Tibial artery (tissue), 4 donors: ENCODE data around the gene CCT5.

Source experiments
- DNase-seq, 2 donors: peaks; one replicate each; pipeline ENCODE4 v3.0.0-alpha.2; 2019
- H3K27ac ChIP-seq, 2 donors: fragments of 200-600 bp; sonication (generic) in 1 of 2; 1 replicate in 1 of 2; 2 replicates in 1 of 2; pipeline ENCODE4 v1.5.1; 2018 to 2019; ENCODE audit warnings: mild to moderate bottlenecking in 1 of 2
- H3K27me3 ChIP-seq, 2 donors: fragments of 200-600 bp; sonication (generic) in 1 of 2; one replicate each; pipeline versions ENCODE4 v1.5.1 to v1.6.0; 2016 to 2019
- H3K36me3 ChIP-seq, 3 donors: fragments of 200-600 bp; sonication (generic) in 2 of 3; one replicate each; pipeline ENCODE4 v1.5.1; 2016 to 2019; ENCODE audit warnings: mild to moderate bottlenecking in 2 of 3
- H3K4me1 ChIP-seq, 4 donors: fragments of 200-600 bp; sonication (generic) in 2 of 4; 1 replicate in 3 of 4; 2 replicates in 1 of 4; pipeline ENCODE4 v1.5.1; 2016 to 2019
- H3K4me3 ChIP-seq, 2 donors: fragments of 200-600 bp; sonication (generic) in 1 of 2; 1 replicate in 1 of 2; 2 replicates in 1 of 2; pipeline ENCODE4 v1.5.1; 2018 to 2019; ENCODE audit warnings: mild to moderate bottlenecking in 2 of 2
- H3K9me3 ChIP-seq, 3 donors: fragments of 200-600 bp; sonication (generic) in 1 of 3; one replicate each; pipeline ENCODE4 v1.5.1; 2016 to 2019
- CTCF ChIP-seq, 2 experiments: fragments of 200-600 bp in 1 of 2; fragments of 450-650 bp in 1 of 2; IDR thresholded peaks; one replicate each; pipeline ENCODE4 v1.5.1; 2017 to 2019; ENCODE audit warnings: antibody characterized with exemption in 2 of 2, mild to moderate bottlenecking in 1 of 2, moderate library complexity in 1 of 2
- intact Hi-C: fragments of 100-400 bp; cut with DNase I; formaldehyde crosslinking; loops from one replicate; pipeline ENCODE4 v1.15.0; 2023; ENCODE audit warnings: low total_unique reads

Gene CCT5

DNA sequence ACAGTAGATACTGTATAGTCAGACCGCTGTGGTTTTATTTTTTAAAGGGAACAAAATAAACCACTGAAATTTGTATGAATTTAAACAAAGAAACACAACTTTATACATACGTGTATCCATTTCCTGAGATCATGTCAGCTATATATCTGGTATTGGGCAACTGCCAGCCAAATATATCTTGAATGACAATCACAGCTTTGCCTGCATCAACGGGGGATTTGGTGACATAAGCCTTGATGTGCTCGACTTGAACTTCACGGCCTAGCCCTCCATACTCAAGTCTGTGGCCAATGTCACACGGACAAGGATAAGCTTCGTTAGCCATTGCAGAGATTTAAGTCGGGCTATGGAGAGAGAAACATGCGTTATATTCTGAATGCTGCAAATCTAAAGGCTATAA lies 40.4 kb downstream of the CCT5 start:
- no peak overlapping the region for H3K4me3 ChIP-seq
- no peaks in the 10 kb centered on the region for H3K9me3 ChIP-seq
- intact Hi-C loops = loop anchor here (5.0 kb wide), 1 partner anchor 47 kb away; no protein-coding TSS in a partner anchor
- DNase-seq = no peak
- no peaks in the 10 kb centered on the region for H3K27me3 ChIP-seq
- H3K36me3 ChIP-seq = peaks cover 0 to 42% (median 7%) of the 10 kb centered on the region in 3 donors
- no peak for TF ChIP-seq CTCF (IDR thresholded peaks at IDR 0.05)
- peaks cover 0 to 10% (median 0%) of the 10 kb centered on the region in 4 donors for H3K4me1 ChIP-seq
- H3K27ac ChIP-seq = no peak overlapping the region

- DNase-seq = no peak
- Histone ChIP-seq H3K27me3 (no peaks in the 10 kb centered on the region), H3K36me3 (peaks cover 5 to 40% (median 7%) of the 10 kb centered on the region in 3 donors), H3K9me3 (no peaks in the 10 kb centered on the region), H3K4me1 (peaks cover 0 to 10% (median 0%) of the 10 kb centered on the region in 4 donors), H3K27ac (no peak overlapping the region), H3K4me3 (no peak overlapping the region)
- intact Hi-C loops = loop anchor here (5.0 kb wide), 1 partner anchor 45 kb away; no protein-coding TSS in a partner anchor
- TF ChIP-seq CTCF (IDR thresholded peaks at IDR 0.05) = no peak
These were observed 41.7 kb downstream of the CCT5 start for GRCh38 chr5:10291692-10292339.

DNA sequence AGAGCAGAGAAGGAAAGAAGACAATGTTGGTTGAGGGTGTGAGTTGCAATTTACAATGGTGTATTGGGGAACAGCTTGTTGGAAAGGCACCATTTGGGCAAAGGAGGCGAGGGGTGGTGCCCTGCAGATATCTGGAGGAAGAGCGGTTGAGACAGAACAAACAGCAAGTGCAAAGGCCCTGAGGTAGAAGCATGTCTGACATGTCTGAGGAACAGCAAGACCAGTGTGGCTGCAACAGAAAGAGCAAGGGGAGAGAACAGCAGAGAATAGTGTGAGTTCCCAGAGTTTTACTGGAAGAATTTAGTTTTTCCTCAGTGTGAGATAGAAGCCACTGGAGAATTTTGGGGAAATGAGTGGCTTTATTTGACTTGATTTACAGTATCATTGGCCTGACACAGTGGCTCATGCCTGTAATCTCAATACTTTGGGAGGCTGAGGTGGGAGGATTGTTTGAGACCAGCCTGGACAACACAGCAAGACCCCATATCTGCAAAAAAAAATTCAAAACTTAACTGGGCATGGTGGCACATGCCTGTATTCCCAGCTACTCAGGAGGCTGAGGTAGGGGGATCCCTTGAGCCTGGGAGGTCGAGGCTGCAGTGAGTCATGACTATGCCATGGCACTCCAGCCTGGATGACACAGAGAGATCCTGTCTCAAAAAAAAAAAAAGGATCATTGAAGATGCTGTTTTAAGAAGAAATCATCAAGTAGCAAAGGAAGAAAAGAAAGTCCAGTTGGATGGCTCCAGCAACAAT lies 44.0 kb downstream of the CCT5 start:
- peaks cover 0 to 4% (median 0%) of the 10 kb centered on the region in 4 donors for H3K4me1 ChIP-seq
- DNase-seq = no peak
- H3K27me3 ChIP-seq = no peaks in the 10 kb centered on the region
- no peak overlapping the region for H3K4me3 ChIP-seq
- intact Hi-C loops = loop anchor here (5.0 kb wide), 1 partner anchor 43 kb away; no protein-coding TSS in a partner anchor
- H3K36me3 ChIP-seq = peaks cover 3 to 21% (median 5%) of the 10 kb centered on the region in 3 donors
- no peak for TF ChIP-seq CTCF (IDR thresholded peaks at IDR 0.05)
- H3K27ac ChIP-seq = no peak overlapping the region
- no peaks in the 10 kb centered on the region for H3K9me3 ChIP-seq

- Histone ChIP-seq H3K36me3 (peaks cover 0 to 9% (median 5%) of the 10 kb centered on the region in 3 donors), H3K9me3 (no peaks in the 10 kb centered on the region), H3K27me3 (no peaks in the 10 kb centered on the region), H3K27ac (no peak overlapping the region), H3K4me3 (no peak overlapping the region), H3K4me1 (no peaks in the 10 kb centered on the region)
- no peak for DNase-seq
- intact Hi-C loops = no loop called here
- no peak for TF ChIP-seq CTCF (IDR thresholded peaks at IDR 0.05)
These were observed 45.7 kb downstream of the CCT5 start for GRCh38 chr5:10295619-10296326.

- H3K27me3 ChIP-seq = no peaks in the 10 kb centered on the region
- intact Hi-C loops = no loop called here
- peaks cover 0 to 5% (median 2%) of the 10 kb centered on the region in 4 donors for H3K4me1 ChIP-seq
- no peak overlapping the region for H3K4me3 ChIP-seq
- H3K9me3 ChIP-seq = no peaks in the 10 kb centered on the region
- peaks cover 0 to 9% (median 5%) of the 10 kb centered on the region in 3 donors for H3K36me3 ChIP-seq
- no peak overlapping the region for H3K27ac ChIP-seq
- DNase-seq = no peak
- no peak for TF ChIP-seq CTCF (IDR thresholded peaks at IDR 0.05)
These were observed 47.6 kb downstream of the CCT5 start for GRCh38 chr5:10297646-10298204.
